Psoas muscle (tissue), 8 donors: Measurements from ENCODE around the gene ZDHHC4. TPM values are rescaled to one million over a fixed set of nuclear protein-coding genes. Genes with fewer than 3 reads are reported as not detected.

ENCODE experiments used
- ATAC-seq, 4 donors: fragments of 200-7000 bp; cut with Tn5 transposase; one replicate each; pipeline ENCODE4 v1.9.1; 2020; ENCODE audit warnings: moderate library complexity in 3 of 4, mild to moderate bottlenecking in 2 of 4
- DNase-seq, 2 donors: peaks; one replicate each; pipeline ENCODE4 v3.0.0-alpha.2; 2020
- H3K27ac ChIP-seq: fragments of 200-600 bp; one replicate; pipeline ENCODE4 v1.8.0; 2022
- H3K27me3 ChIP-seq, 3 donors: fragments of 200-600 bp in 1 of 3; one replicate each; pipeline versions ENCODE4 v1.6.1 to v1.8.0; 2013 to 2022; ENCODE audit warnings: low read length in 2 of 3, mild to moderate bottlenecking in 2 of 3, moderate library complexity in 1 of 3; ENCODE audit not compliant: insufficient read depth in 3 of 3
- H3K36me3 ChIP-seq, 2 donors: fragments of 200-600 bp in 1 of 2; one replicate each; pipeline versions ENCODE4 v1.6.1 to v1.8.0; 2013 to 2022; ENCODE audit warnings: low read depth in 1 of 2, mild to moderate bottlenecking in 1 of 2, moderate library complexity in 1 of 2; ENCODE audit not compliant: insufficient read depth in 1 of 2
- H3K4me1 ChIP-seq: fragments of 200-600 bp; one replicate; pipeline ENCODE4 v1.8.0; 2022
- H3K4me3 ChIP-seq: fragments of 200-600 bp; one replicate; pipeline ENCODE4 v1.8.0; 2022; ENCODE audit warnings: mild to moderate bottlenecking
- H3K9me3 ChIP-seq: fragments of 200-600 bp; one replicate; pipeline ENCODE4 v1.8.0; 2022
- WGBS, 3 donors: extraction: QIAGEN DNeasy Blood & Tissue Kit; methylation state at CpG; one replicate each; pipeline versions ENCODE4 v1.1.6 to v1.1.7; 2013; 5-methylcytosine and 5-hydroxymethylcytosine counted together
- intact Hi-C, 2 donors: fragments of 100-400 bp; cut with DNase I; formaldehyde crosslinking; loops; one replicate each; pipeline versions ENCODE4 v1.11.0 to v1.14.2; 2022
- polyA plus RNA-seq, 3 donors: library from polyadenylated mRNA; stranded (reverse); fragments of 200-250 nt; gene quantifications; one replicate each; pipeline ENCODE4 v1.2.3, GENCODE V29; 2013
- total RNA-seq, 4 donors: library from RNA; stranded (reverse); fragmentation: NEBNext Ultra II Directional in 2 of 4; extraction: Animal tissue kit (Norgen Biotek cat#: 25700) in 2 of 4; gene quantifications; one replicate each; pipeline versions ENCODE4 v1.2.1 to v1.2.4, GENCODE V29; 2021 to 2023
- TF ChIP-seq, protein P1 (sequence below): fragments of 200-600 bp; IDR thresholded peaks from one replicate; pipeline ENCODE4 v1.8.0; 2022; ENCODE audit warnings: antibody characterized with exemption
- donor health status: healthy with polysubstance abuse.
- donor health status: DM: no; HTN: no; CAD: no; lungs with moderate emphysema.
- donor health status: Bipolar disorder and iron deficiency.
- donor health status: healthy.
- donor health status: DM: yes; HTN: yes; CAD: no.
- donor health status: DM: no; HTN: no; CAD: no.
- donor health status: DM: no; HTN: no; CAD: no.
- donor health status: DM: yes; HTN: yes; CAD: no.

The ZDHHC4 gene
- total and polyA plus RNA-seq, 7 donors: 46.7 to 112 (median 60.0) TPM

DNA sequence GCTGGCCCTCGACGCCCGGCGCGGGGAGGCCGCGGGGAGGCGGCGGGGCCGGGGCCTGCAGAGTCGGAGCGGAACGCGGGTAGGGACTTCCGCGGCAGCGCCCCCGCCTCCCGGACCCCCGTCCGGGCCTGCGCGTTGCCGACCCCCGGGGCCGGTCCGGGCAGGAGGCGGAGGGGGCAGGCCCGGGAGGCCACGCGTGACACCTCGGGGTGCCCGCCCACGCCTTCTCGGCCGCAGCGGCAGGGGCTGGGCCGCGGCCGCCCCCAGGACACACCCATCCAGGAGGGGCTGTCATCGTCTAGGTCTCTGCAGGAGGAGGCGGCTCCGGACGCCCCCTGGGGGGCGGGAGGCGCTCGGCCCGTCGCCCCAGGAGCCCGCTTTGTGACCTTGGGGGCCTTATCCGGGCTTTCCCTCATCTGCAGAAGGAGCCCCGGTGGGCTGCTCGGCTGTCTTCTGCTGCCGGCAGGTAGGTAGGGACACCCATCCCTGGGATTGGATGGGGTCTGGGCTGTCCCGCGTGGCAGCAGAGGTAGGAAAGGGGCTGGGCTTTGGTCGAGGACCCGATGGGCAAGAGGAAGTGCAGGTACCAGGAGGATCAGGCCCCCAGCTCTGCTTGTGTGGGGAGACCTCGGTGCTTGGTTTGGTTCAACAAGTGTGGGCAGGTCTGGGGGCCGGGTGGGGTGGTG lies 60.4 kb downstream of the ZDHHC4 start:
- Histone ChIP-seq H3K4me1 (peaks cover 12% of the 10 kb centered on the region), H3K27ac (peak overlapping the region; percentile 71), H3K4me3 (peak overlapping the region; percentile 96), H3K27me3 (no peaks in the 10 kb centered on the region), H3K9me3 (no peaks in the 10 kb centered on the region), H3K36me3 (peaks cover 0 to 28% of the 10 kb centered on the region in 2 donors)
- ATAC-seq (peak; percentile 20 to 38 (median 26)), DNase-seq (no peak)
- intact Hi-C loops: loop anchor here in 1 of 2 donors (2.0 kb wide), 1 partner anchor 49 kb away; no protein-coding TSS in a partner anchor
- 1 to 4% (median 2%) methylated on average over 25 to 60 of the region's 60 CpGs for WGBS, 3 donors
- TF ChIP-seq, protein P1, sequence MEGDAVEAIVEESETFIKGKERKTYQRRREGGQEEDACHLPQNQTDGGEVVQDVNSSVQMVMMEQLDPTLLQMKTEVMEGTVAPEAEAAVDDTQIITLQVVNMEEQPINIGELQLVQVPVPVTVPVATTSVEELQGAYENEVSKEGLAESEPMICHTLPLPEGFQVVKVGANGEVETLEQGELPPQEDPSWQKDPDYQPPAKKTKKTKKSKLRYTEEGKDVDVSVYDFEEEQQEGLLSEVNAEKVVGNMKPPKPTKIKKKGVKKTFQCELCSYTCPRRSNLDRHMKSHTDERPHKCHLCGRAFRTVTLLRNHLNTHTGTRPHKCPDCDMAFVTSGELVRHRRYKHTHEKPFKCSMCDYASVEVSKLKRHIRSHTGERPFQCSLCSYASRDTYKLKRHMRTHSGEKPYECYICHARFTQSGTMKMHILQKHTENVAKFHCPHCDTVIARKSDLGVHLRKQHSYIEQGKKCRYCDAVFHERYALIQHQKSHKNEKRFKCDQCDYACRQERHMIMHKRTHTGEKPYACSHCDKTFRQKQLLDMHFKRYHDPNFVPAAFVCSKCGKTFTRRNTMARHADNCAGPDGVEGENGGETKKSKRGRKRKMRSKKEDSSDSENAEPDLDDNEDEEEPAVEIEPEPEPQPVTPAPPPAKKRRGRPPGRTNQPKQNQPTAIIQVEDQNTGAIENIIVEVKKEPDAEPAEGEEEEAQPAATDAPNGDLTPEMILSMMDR: peak; percentile 18

Other genes with a start within 250 kb of the ZDHHC4 start
- 10 to 100 TPM; 24.9 to 44.2 (median 32.8) TPM for gene FAM220A, start 228.5 kb upstream of the ZDHHC4 start, total RNA-seq
- 100 to 1,000 TPM in 1 of 3 donors, 10 to 100 TPM in 2; 12.6 to 108 (median 31.8) TPM for gene FAM220A, start 228.5 kb upstream of the ZDHHC4 start, polyA plus RNA-seq
- 100 to 1,000 TPM; 141 to 189 (median 175) TPM for gene RAC1, start 202.9 kb upstream of the ZDHHC4 start, total RNA-seq
- gene RAC1, start 202.9 kb upstream of the ZDHHC4 start, polyA plus RNA-seq: 100 to 1,000 TPM; 167 to 284 (median 238) TPM
- 10 to 100 TPM in 3 of 4 donors, 1 to 10 TPM in 1; 9.2 to 16.8 (median 12.8) TPM for gene DAGLB, start 129.5 kb upstream of the ZDHHC4 start, total RNA-seq
- gene DAGLB, start 129.5 kb upstream of the ZDHHC4 start, polyA plus RNA-seq: 10 to 100 TPM; 10.6 to 23.8 (median 12.1) TPM
- gene KDELR2, start 93.3 kb upstream of the ZDHHC4 start, total RNA-seq: 10 to 100 TPM; 29.6 to 47.9 (median 42.6) TPM
- 10 to 100 TPM; 31.9 to 69.7 (median 51.5) TPM for gene KDELR2, start 93.3 kb upstream of the ZDHHC4 start, polyA plus RNA-seq
- gene GRID2IP, start 26.0 kb upstream of the ZDHHC4 start, total RNA-seq: under 1 TPM in 1 of 4 donors, not detected in 3; 0.06 TPM
- under 1 TPM in 2 of 3 donors, not detected in 1; 0.01 to 0.03 TPM for gene GRID2IP, start 26.0 kb upstream of the ZDHHC4 start, polyA plus RNA-seq
- 10 to 100 TPM; 14.1 to 26.3 (median 21.3) TPM for gene INTS15, start 12.6 kb downstream of the ZDHHC4 start, total RNA-seq
- gene INTS15, start 12.6 kb downstream of the ZDHHC4 start, polyA plus RNA-seq: 10 to 100 TPM; 20.3 to 46.0 (median 25.6) TPM
- gene ZNF853, start 38.2 kb downstream of the ZDHHC4 start, total RNA-seq: 10 to 100 TPM in 3 of 4 donors, 1 to 10 TPM in 1; 7.0 to 10.5 (median 10.4) TPM
- gene ZNF853, start 38.2 kb downstream of the ZDHHC4 start, polyA plus RNA-seq: 1 to 10 TPM; 4.4 to 7.8 (median 6.7) TPM
- gene ZNF316, start 59.9 kb downstream of the ZDHHC4 start, total RNA-seq: 10 to 100 TPM; 13.9 to 21.7 (median 19.2) TPM
- gene ZNF316, start 59.9 kb downstream of the ZDHHC4 start, polyA plus RNA-seq: 10 to 100 TPM in 2 of 3 donors, 1 to 10 TPM in 1; 9.4 to 17.8 (median 12.7) TPM
- 10 to 100 TPM in 2 of 4 donors, 1 to 10 TPM in 2; 7.6 to 13.6 (median 11.0) TPM for gene ZNF12, start 129.5 kb downstream of the ZDHHC4 start, total RNA-seq
- gene ZNF12, start 129.5 kb downstream of the ZDHHC4 start, polyA plus RNA-seq: 10 to 100 TPM in 1 of 3 donors, 1 to 10 TPM in 2; 5.1 to 13.5 (median 7.7) TPM
- under 1 TPM; 0.20 to 0.79 (median 0.59) TPM for gene RSPH10B2, start 176.6 kb downstream of the ZDHHC4 start, total RNA-seq
- gene RSPH10B2, start 176.6 kb downstream of the ZDHHC4 start, polyA plus RNA-seq: under 1 TPM in 2 of 3 donors, not detected in 1; 0.13 to 0.27 TPM
- gene CCZ1B, start 248.8 kb downstream of the ZDHHC4 start, total RNA-seq: 10 to 100 TPM; 19.9 to 28.1 (median 24.1) TPM
- gene CCZ1B, start 248.8 kb downstream of the ZDHHC4 start, polyA plus RNA-seq: 10 to 100 TPM; 14.5 to 19.2 (median 16.0) TPM